SK-N-MC (cell line): Measurements from ENCODE around the gene MACROD2.

Experiments
- EZH2 ChIP-seq: fragments of 200-600 bp; sonication (generic); IDR thresholded peaks from one replicate; pipeline ENCODE4 v1.6.1; 2017; ENCODE audit warnings: antibody characterized with exemption
- POLR2AphosphoS5 ChIP-seq: IDR thresholded peaks from 2 replicates; pipeline ENCODE4 v1.6.1; 2012; ENCODE audit warnings: mild to moderate bottlenecking, low read depth, low read length, borderline replicate concordance

- TF ChIP-seq POLR2AphosphoS5, result no peak
- TF ChIP-seq EZH2, result no peak
Observed at GRCh38 chr20:13995841-13996240, 525 bp downstream of the MACROD2 start.
